Natural killer cell (primary cell): ENCODE measurements around the gene SGSM2. TPM values are rescaled to one million over a fixed set of nuclear protein-coding genes. Genes with fewer than 3 reads are reported as not detected.

Experiments used
- ATAC-seq, 3 donors: fragments of 150-1000 bp in 2 of 3; fragments of 200-7000 bp in 1 of 3; cut with Tn5 transposase; 1 replicate in 1 of 3; 2 replicates in 2 of 3; pipeline ENCODE4 v1.10.0; 2021; ENCODE audit warnings: mild to moderate bottlenecking in 2 of 3, moderate library complexity in 2 of 3
- DNase-seq, 2 donors: peaks; one replicate each; pipeline versions ENCODE4 v3.0.0 to v3.0.0-alpha.2; 2013 to 2021; ENCODE audit warnings: mixed read lengths in 1 of 2
- H3K27ac ChIP-seq: one replicate; pipeline ENCODE4 v1.5.1; 2013; ENCODE audit warnings: mild to moderate bottlenecking, low read length
- H3K27me3 ChIP-seq: one replicate; pipeline ENCODE4 v1.6.1; 2013; ENCODE audit warnings: low read length; ENCODE audit not compliant: control insufficient read depth, insufficient read depth
- H3K36me3 ChIP-seq: one replicate; pipeline ENCODE4 v1.6.1; 2013; ENCODE audit warnings: low read length; ENCODE audit not compliant: control insufficient read depth, insufficient read depth
- H3K4me1 ChIP-seq: one replicate; pipeline ENCODE4 v1.6.1; 2013; ENCODE audit warnings: low read length; ENCODE audit not compliant: control insufficient read depth, insufficient read depth
- H3K4me3 ChIP-seq: one replicate; pipeline ENCODE4 v1.5.1; 2013; ENCODE audit warnings: low read length
- H3K9me3 ChIP-seq: one replicate; pipeline ENCODE4 v1.6.1; 2013; ENCODE audit warnings: low read length; ENCODE audit not compliant: control insufficient read depth, insufficient read depth
- H3K27ac Mint-ChIP-seq, 2 donors: one replicate each; pipeline ENCODE4 v1.8.0; 2022; ENCODE audit warnings: mild to moderate bottlenecking in 2 of 2, mixed read lengths in 2 of 2, moderate library complexity in 1 of 2
- H3K27me3 Mint-ChIP-seq, 2 donors: one replicate each; pipeline ENCODE4 v1.8.0; 2022; ENCODE audit warnings: low read depth in 2 of 2, mixed read lengths in 2 of 2
- H3K36me3 Mint-ChIP-seq: one replicate; pipeline ENCODE4 v1.8.0; 2022; ENCODE audit warnings: mixed read lengths
- H3K4me1 Mint-ChIP-seq, 2 donors: one replicate each; pipeline ENCODE4 v1.8.0; 2022; ENCODE audit warnings: mixed read lengths in 2 of 2
- H3K4me3 Mint-ChIP-seq: one replicate; pipeline ENCODE4 v1.8.0; 2022; ENCODE audit warnings: mild to moderate bottlenecking, moderate library complexity, mixed read lengths
- H3K9me3 Mint-ChIP-seq, 2 donors: one replicate each; pipeline ENCODE4 v1.8.0; 2022; ENCODE audit warnings: mixed read lengths in 2 of 2
- CTCF ChIP-seq: fragments of 200-600 bp; IDR thresholded peaks from one replicate; pipeline ENCODE4 v1.8.0; 2022; ENCODE audit warnings: antibody characterized with exemption
- WGBS: methylation state at CpG from one replicate; pipeline ENCODE4 v1.1.7; 2013; ENCODE audit warnings: missing lambda C conversion rate; ENCODE audit not compliant: insufficient coverage; 5-methylcytosine and 5-hydroxymethylcytosine counted together
- intact Hi-C: fragments of 100-400 bp; cut with micrococcal nuclease; formaldehyde crosslinking; loops from one replicate; pipeline ENCODE4 v1.14.2; 2022
- total RNA-seq, 4 donors: library from RNA; stranded (reverse); fragments of 120-200 nt in 1 of 4; gene quantifications; one replicate each; pipeline versions ENCODE4 v1.2.3 to v1.2.4, GENCODE V29; 2013 to 2022

Gene SGSM2
- total RNA-seq, result 10 to 100 TPM; 65.4 to 75.7 (median 73.6) TPM
- 33.9 TPM for total RNA-seq (2013)

GRCh38 chr17:2336852-2337543 lies at the start of gene SGSM2:
TSS of gene SGSM2 (plus strand) at chr17:2337501. CDS start at chr17:2337689, 188 bp downstream.
- peak within 1 kb of the TSS; percentile 51 for H3K27ac ChIP-seq
- Mint-ChIP-seq H3K9me3 (no peaks in the 10 kb centered on the region), H3K27ac (peak within 1 kb of the TSS; percentile 90 to 93), H3K4me3 (peak within 1 kb of the TSS; percentile 99), H3K4me1 (peaks cover 17 to 19% of the 10 kb centered on the region in 2 donors), H3K27me3 (no peaks in the 10 kb centered on the region), H3K36me3 (no peaks in the 10 kb centered on the region)
- TF ChIP-seq CTCF, result no peak
- WGBS, result under 1% methylated on average over 77 of the region's 77 CpGs
- peaks cover 18% of the 10 kb centered on the region for H3K4me1 ChIP-seq
- DNase-seq (peak; percentile 60 to 85), ATAC-seq (peak; percentile 66 to 76 (median 71))
- no peaks in the 10 kb centered on the region for H3K27me3 ChIP-seq
- intact Hi-C loops, result no loop called here
- no peaks in the 10 kb centered on the region for H3K9me3 ChIP-seq
- peaks cover 27% of the 10 kb centered on the region for H3K36me3 ChIP-seq
- peak within 1 kb of the TSS; percentile 60 for H3K4me3 ChIP-seq

- DNase-seq (no peak), ATAC-seq (no peak)
- Histone ChIP-seq H3K27me3 (no peaks in the 10 kb centered on the region), H3K9me3 (no peaks in the 10 kb centered on the region), H3K4me1 (no peaks in the 10 kb centered on the region), H3K27ac (no peak overlapping the region), H3K36me3 (peaks cover 54% of the 10 kb centered on the region), H3K4me3 (no peak overlapping the region)
- WGBS, result 81% methylated on average over 2 of the region's 5 CpGs
- Mint-ChIP-seq H3K9me3 (no peaks in the 10 kb centered on the region), H3K36me3 (peaks cover 20% of the 10 kb centered on the region), H3K27ac (no peak overlapping the region), H3K27me3 (no peaks in the 10 kb centered on the region), H3K4me3 (no peak overlapping the region), H3K4me1 (peaks cover 4 to 11% of the 10 kb centered on the region in 2 donors)
- intact Hi-C loops, result no loop called here
- TF ChIP-seq CTCF, result no peak
Measured at GRCh38 chr17:2289878-2290478, 47.3 kb upstream of the SGSM2 start.

GRCh38 chr17:2292100-2292499 lies 45.2 kb upstream of the SGSM2 start:
- H3K36me3 ChIP-seq, result peaks cover 65% of the 10 kb centered on the region
- H3K27ac Mint-ChIP-seq, result no peak overlapping the region
- no peaks in the 10 kb centered on the region for H3K9me3 ChIP-seq
- no peaks in the 10 kb centered on the region for H3K4me1 ChIP-seq
- no peak for DNase-seq
- peaks cover 20% of the 10 kb centered on the region for H3K36me3 Mint-ChIP-seq
- ATAC-seq, result no peak
- no peaks in the 10 kb centered on the region for H3K27me3 ChIP-seq
- no peaks in the 10 kb centered on the region for H3K27me3 Mint-ChIP-seq
- TF ChIP-seq CTCF, result no peak
- no peak overlapping the region for H3K4me3 Mint-ChIP-seq
- intact Hi-C loops, result no loop called here
- peaks cover 14 to 24% of the 10 kb centered on the region in 2 donors for H3K4me1 Mint-ChIP-seq
- no peak overlapping the region for H3K4me3 ChIP-seq
- WGBS, result 86% methylated on average over 2 of the region's 2 CpGs
- H3K9me3 Mint-ChIP-seq, result no peaks in the 10 kb centered on the region
- H3K27ac ChIP-seq, result no peak overlapping the region
